ENCODE data around the gene UBR2. TPM values are rescaled to one million over a fixed set of nuclear protein-coding genes. Genes with fewer than 3 reads are reported as not detected.

The UBR2 gene
- total RNA-seq = 10 to 100 TPM; 36.3 to 54.0 (median 44.3) TPM

GRCh38 chr6:42563697-42564505 lies at the start of gene UBR2:
UBR2 (plus strand) TSS chr6:42564029; CDS start chr6:42564320, 291 bp downstream.
- Histone ChIP-seq H3K4me3 (replicated peaks in 1 of 3) (peak within 1 kb of the TSS; percentile 65 to 87 (median 78)), H3K27me3 (no peaks in the 10 kb centered on the region), H3K36me3 (no peaks in the 10 kb centered on the region), H3K9me3 (no peaks in the 10 kb centered on the region), H3K27ac (peak within 1 kb of the TSS; percentile 86 to 97 (median 94)), H3K4me1 (peaks cover 14 to 17% of the 10 kb centered on the region in 2 donors)
- WGBS, 2 donors = 0 to 1% methylated on average over 36 to 47 of the region's 50 CpGs
- peak; percentile 98 to 99 for DNase-seq
- intact Hi-C loops (cut with DNase I) = no loop called here
- TF ChIP-seq CTCF (IDR thresholded peaks at IDR 0.05) (peak in 3 of 6 experiments; percentile 16 to 27 (median 20)), POLR2A (IDR thresholded peaks at IDR 0.05) (peak; percentile 68 to 97)

- WGBS, 2 donors = 88 to 92% methylated on average over 1 of the region's 1 CpG
- no peak for TF ChIP-seq CTCF (IDR thresholded peaks at IDR 0.05)
- no peak for TF ChIP-seq POLR2A (IDR thresholded peaks at IDR 0.05)
- H3K4me1 ChIP-seq = no peaks in the 10 kb centered on the region
- H3K4me3 ChIP-seq (replicated peaks in 1 of 3) = no peak overlapping the region
- H3K36me3 ChIP-seq = no peaks in the 10 kb centered on the region
- H3K27ac ChIP-seq = no peak overlapping the region
- no peaks in the 10 kb centered on the region for H3K9me3 ChIP-seq
- intact Hi-C loops (cut with DNase I) = no loop called here
- no peaks in the 10 kb centered on the region for H3K27me3 ChIP-seq
- no peak for DNase-seq
Observed at GRCh38 chr6:42514745-42515144, 49.1 kb upstream of the UBR2 start.

GRCh38 chr6:42519779-42520178 lies 44.0 kb upstream of the UBR2 start:
- H3K27ac ChIP-seq = no peak overlapping the region
- H3K4me3 ChIP-seq (replicated peaks in 1 of 3) = no peak overlapping the region
- DNase-seq = no peak
- TF ChIP-seq CTCF (IDR thresholded peaks at IDR 0.05) = no peak
- no peak for TF ChIP-seq POLR2A (IDR thresholded peaks at IDR 0.05)
- no peaks in the 10 kb centered on the region for H3K9me3 ChIP-seq
- 100% methylated on average over 2 of the region's 2 CpGs for WGBS, 2 donors
- H3K27me3 ChIP-seq = no peaks in the 10 kb centered on the region
- intact Hi-C loops (cut with DNase I) = no loop called here
- H3K36me3 ChIP-seq = no peaks in the 10 kb centered on the region
- H3K4me1 ChIP-seq = no peaks in the 10 kb centered on the region

GRCh38 chr6:42520786-42521607 lies 42.8 kb upstream of the UBR2 start:
- 75 to 85% methylated on average over 6 of the region's 6 CpGs for WGBS, 2 donors
- no peaks in the 10 kb centered on the region for H3K36me3 ChIP-seq
- TF ChIP-seq CTCF (IDR thresholded peaks at IDR 0.05) (no peak), POLR2A (IDR thresholded peaks at IDR 0.05) (no peak)
- DNase-seq = no peak
- intact Hi-C loops (cut with DNase I) = no loop called here
- no peak overlapping the region for H3K27ac ChIP-seq
- no peaks in the 10 kb centered on the region for H3K27me3 ChIP-seq
- no peaks in the 10 kb centered on the region for H3K4me1 ChIP-seq
- no peak overlapping the region for H3K4me3 ChIP-seq (replicated peaks in 1 of 3)
- H3K9me3 ChIP-seq = no peaks in the 10 kb centered on the region

- H3K36me3 ChIP-seq = no peaks in the 10 kb centered on the region
- H3K27ac ChIP-seq = no peak overlapping the region
- H3K4me1 ChIP-seq = no peaks in the 10 kb centered on the region
- no peaks in the 10 kb centered on the region for H3K27me3 ChIP-seq
- no peak for DNase-seq
- no peaks in the 10 kb centered on the region for H3K9me3 ChIP-seq
- no peak overlapping the region for H3K4me3 ChIP-seq (replicated peaks in 1 of 3)
- intact Hi-C loops (cut with DNase I) = no loop called here
- TF ChIP-seq POLR2A (IDR thresholded peaks at IDR 0.05) = no peak
- TF ChIP-seq CTCF (IDR thresholded peaks at IDR 0.05) = no peak
- WGBS, 2 donors = 89% methylated on average over 2 of the region's 2 CpGs
Observed at GRCh38 chr6:42522036-42522435, 41.8 kb upstream of the UBR2 start.

Measured in thyroid gland (tissue), 4 donors.